Measurements from ENCODE around the gene KIRREL3.

The KIRREL3 gene

DNA sequence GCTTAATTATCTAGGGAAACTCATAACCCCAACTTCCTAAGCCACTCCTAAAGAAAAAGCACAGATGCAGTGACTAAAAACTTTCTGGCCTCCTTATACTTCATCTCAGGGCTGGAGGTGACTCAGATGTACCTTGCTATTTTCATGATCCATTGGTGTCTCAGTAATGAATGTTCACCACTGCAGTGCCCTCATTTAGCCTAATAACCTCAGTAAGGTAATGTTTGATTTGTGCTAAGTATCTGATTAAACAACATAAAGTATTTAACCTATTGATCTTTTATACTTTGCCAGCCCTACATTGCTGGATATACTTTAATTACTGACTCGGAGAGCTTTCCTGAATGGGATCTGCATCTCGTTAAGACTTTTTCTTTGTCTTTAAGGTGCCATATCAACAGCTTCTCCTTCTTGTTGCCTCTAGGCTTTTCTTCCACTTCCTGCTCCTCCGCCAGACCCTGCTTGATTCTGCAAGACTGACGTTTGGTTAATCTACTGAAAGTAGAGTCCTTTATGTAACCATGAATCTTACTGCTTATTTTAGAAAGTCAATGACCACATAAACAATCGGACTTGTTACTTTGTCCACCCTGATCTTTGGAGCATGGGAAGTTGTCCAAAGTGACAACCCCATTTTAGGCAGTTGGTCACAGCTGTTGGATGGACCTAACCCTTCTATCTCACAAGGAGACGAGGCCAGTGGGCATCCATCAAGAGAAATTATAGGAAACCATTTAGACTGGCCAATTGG lies 342.1 kb downstream of the KIRREL3 start:
- no peak for FAIRE-seq

- FAIRE-seq: no peak
Measured at GRCh38 chr11:126655807-126656128, 344.8 kb downstream of the KIRREL3 start.

- no peak for FAIRE-seq
Measured at GRCh38 chr11:126654886-126655806, 345.4 kb downstream of the KIRREL3 start.

GRCh38 chr11:126653040-126653439 lies 347.5 kb downstream of the KIRREL3 start:
- no peak for FAIRE-seq

DNA sequence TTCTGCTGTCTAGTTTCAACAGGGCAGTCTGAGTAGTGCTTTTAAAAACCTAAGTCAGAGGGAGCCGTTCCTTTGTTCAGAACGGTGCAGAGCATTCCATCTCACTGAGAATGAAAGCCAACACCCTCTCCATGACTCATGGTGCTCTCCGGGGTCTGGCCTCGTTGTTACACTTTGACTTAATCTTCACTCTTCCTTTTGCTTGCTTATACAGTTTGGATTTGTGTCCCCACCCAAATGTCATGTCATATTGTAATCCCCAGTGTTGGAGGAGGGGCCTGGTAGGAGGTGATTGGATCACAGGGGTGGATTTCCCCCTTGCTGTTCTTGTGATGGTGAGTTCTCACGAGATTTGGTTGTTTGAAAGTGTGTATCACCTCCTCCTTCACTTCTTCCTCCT lies 352.8 kb downstream of the KIRREL3 start:
- FAIRE-seq: no peak

DNA sequence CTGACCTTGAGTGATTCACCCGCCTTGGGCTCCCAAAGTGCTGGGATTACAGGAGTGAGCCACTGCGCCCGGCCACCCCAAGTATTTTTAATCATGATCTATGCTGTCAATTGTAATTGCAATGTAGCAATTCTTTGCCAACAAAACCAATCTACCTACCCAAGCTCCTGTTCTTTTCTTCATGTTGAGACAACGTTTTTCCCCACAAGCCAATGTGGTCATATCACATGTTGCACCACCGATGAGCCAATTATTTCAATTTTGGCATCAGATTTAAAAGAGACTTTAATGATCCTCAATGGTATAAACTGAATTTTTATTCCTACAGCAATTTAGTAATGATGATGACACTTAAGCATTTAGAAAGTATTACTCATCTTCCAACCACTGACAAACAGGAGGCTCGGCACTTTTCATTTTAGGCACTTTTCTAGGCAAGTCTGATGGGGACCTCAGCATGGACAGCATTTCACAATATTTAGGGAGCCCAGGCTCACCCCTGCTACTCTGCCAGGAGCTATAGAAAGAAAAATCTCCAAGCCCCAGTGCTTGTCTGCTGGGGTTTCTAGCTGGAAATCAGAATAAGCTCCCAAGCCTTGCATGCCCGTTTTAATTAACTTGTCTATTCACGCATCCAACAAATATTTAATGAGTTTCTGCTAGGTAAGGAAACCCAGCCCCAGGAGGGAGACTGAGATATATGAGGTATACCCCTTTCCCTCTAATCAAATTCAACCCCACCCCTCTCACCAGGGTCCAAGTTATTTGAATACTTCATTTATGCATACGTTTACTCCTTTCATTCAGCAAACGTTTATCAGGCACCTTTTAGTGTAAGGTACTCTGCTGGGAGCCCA lies 353.6 kb downstream of the KIRREL3 start:
- FAIRE-seq: no peak

GRCh38 chr11:126645186-126645585 lies 355.4 kb downstream of the KIRREL3 start:
- no peak for FAIRE-seq

DNA sequence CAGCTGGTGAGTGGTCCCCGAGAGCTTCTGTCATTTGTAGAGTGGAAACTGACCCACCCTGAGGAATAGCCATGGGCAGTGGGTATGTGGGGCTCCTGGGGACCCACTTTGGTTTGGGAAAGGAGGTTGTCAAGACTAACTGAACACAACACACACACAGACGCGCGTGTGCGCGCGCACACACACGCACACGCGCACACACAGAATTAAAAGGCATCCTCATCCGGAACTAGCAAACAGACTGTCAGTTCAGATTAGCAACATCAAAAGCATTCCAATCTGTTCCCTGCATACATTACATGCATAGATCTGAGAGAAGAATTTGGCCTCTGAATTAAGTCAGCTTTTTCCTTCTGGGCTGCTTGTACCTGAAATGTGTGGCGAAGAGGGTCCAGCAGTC lies 360.4 kb downstream of the KIRREL3 start:
- FAIRE-seq: no peak

DNA sequence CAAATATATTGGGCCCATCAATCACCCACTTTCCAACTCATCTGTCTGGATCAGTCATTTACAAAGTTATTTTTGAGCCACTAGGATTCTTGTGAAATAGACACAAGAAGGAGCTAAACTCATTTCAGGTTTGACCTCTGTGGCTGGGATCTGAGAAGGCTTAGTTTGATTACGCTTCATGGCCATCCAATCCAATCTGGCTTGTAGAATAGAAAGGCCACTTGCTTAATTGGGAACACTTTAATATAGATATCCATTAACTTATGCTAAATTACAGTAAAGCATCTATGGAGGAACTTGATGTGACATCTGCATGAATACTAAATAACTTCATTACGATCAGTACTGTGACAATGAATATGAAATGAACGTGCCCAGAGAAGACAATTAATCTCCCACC lies 360.9 kb downstream of the KIRREL3 start:
- FAIRE-seq: no peak

GRCh38 chr11:126638648-126639047 lies 361.9 kb downstream of the KIRREL3 start:
- FAIRE-seq: no peak

GRCh38 chr11:126637795-126638175 lies 362.8 kb downstream of the KIRREL3 start:
- FAIRE-seq: no peak

GRCh38 chr11:126636911-126637794 lies 363.4 kb downstream of the KIRREL3 start:
- FAIRE-seq: no peak

GRCh38 chr11:126635511-126635910 lies 365.1 kb downstream of the KIRREL3 start:
- no peak for FAIRE-seq

DNA sequence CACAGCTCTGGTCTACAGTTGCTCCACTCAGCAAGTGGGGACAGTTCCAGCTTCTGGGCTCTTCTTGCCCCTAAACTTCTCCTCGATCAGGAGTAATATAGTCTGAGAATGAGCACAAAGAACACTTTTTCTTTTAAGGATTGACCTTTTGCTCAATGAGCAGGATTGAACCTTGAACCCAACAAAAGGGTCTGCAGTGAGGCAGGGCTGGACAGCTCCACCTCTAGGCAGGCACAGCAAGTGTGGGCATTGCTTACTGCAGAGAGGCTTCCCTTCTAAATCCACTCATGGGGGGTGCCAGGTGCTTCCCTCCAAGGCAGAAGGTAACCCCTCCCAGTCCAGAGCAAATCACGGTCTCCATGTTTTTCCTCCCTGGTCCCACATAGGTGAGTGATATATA lies 365.6 kb downstream of the KIRREL3 start:
- FAIRE-seq: no peak

DNA sequence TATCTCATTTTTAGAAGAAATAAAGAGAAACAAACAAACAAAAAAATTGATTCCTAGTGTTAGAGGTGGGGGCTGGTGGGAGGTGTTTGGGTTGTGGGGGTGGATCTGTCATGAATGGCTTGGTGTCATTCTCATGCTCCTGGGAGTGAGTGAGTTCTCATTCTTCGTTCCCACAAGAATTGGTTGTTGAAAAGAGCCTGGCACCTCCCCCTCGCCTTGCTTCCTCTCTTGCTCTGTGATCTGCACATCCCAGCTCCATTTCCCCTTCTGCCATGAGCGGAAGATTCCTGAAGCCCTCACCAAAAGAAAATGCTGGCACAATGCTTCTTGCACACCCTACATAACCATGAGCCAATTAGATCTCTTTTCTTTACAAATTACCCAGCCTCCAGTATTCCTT lies 367.2 kb downstream of the KIRREL3 start:
- no peak for FAIRE-seq

DNA sequence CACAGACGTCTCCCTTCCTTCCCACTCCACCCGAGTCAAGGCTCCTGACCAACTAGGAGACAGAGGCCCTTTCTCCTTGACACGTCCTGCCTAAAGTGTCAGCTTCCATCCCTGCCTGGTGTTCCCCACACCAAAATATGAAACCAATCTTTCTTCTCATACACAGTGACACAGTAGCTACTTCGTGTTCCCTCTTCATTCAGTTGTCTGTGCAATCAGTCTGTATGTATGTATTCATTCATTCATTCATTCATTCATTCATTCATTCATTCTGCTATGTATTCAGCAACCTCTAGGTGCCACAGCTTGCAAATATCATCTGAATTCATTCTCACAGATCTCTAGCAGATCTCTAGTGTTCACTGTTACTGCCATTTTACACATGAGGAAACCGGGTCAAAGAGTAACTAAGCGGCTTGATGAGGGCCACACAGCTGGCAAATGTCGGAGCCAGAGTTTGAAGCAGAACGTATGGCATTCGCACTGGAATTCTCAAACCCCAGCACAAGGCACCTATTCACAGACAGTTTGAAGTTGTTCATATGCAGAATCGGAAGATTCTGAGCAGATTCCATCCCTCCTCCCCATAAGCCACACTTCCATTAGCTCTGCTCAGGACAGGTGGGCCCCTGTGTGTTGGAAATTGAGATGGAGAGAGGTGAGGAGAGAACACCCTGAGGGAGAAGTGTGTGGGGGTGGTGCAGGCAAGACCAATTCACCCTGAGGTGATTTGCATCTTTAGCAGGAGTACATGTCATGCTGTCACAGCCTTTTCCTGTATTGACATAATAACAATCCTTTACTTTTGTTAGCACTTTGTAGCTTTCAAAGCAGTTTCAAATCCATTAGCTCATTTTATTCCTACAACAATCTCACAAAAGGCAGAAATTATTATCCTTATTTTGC lies 369.4 kb downstream of the KIRREL3 start:
- FAIRE-seq: no peak

DNA sequence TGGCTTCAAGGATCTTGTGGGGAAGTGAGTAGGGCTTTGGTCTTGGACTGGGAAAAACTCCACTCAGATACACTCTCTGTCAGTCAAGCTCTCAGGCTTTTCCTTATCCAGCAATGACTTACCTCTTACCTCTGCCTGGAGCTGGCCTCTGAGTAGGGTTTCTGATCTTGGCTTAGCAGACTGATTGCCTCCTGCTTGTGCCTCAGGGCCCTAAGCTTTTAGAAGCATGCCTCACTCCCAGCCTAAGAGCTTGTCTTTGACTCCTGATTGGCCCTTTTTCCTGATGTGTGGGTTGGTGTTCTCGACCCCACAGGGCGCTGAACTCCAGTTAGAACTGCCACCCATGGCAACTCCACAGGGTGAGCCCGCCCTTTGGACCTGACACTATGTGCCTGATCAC lies 370.1 kb downstream of the KIRREL3 start:
- no peak for FAIRE-seq

- no peak for FAIRE-seq
Measured at GRCh38 chr11:126628790-126629621, 371.6 kb downstream of the KIRREL3 start.

GRCh38 chr11:126628450-126628789 lies 372.1 kb downstream of the KIRREL3 start:
- FAIRE-seq: no peak

DNA sequence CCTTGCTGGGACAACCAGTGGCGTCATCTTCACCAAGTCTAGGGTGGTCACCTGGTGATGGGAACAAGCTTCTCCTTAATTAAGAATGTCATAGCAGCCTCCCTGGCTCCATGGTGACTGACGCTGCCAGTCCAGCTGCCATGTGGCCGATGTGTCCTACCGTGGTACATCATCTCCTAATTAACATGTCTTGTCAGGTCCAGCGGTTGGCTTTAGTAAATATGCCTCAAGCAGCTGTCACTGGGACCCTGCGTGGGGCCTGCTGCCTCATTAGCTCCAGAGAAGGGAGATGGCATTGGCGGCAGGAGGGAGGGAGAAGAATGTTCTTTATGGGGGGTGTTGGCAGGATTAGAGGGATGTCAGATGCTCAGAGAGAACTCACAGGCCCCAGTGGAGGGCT lies 373.1 kb downstream of the KIRREL3 start:
- FAIRE-seq: no peak
